GM19328 (cell line): ENCODE measurements around the gene PER3.

ENCODE experiments used
- ATAC-seq: cut with Tn5 transposase; IDR thresholded peaks from one replicate; pipeline ENCODE4 v1.9.1; 2021; ENCODE audit warnings: mild to moderate bottlenecking, moderate library complexity; ENCODE audit not compliant: unreplicated experiment

The PER3 gene

DNA sequence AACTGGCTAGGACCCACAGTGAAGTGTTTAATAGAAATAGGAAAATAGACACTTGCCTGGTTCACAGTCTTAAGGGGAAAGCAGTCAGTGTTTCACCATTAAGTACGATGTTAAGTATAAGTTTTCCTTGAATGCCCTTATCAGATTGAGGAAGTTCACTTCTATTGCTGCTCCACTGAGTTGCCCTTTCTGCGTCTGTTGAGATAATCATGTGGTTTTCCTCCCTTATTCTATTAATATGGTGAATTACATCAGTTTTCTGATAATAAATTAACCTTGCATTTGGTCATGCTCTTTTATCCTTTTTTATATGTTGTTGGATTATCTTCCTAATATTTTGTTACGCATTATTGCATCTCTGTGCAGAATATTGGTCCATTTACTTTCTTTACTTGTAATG is 47.4 kb downstream of the PER3 start:
- no peak for ATAC-seq

DNA sequence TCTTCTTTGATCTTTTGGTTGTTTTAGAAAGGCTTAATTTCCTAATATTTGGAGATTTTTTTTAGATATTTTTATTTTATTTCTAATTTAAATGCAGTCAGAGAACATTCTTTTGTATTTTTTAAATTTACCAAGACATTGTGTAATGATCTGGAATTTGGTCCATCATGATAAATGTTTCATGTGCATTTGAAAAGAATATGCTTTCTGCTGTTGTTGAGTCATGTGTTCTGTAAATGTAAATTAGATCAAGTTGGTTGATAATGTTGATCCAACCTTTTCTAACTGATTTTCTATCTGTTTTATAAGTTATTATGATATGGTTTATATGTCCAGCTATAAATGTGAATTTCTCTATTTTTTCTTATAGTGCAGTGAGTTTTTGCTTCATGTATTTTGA is 48.9 kb downstream of the PER3 start:
- no peak for ATAC-seq

DNA sequence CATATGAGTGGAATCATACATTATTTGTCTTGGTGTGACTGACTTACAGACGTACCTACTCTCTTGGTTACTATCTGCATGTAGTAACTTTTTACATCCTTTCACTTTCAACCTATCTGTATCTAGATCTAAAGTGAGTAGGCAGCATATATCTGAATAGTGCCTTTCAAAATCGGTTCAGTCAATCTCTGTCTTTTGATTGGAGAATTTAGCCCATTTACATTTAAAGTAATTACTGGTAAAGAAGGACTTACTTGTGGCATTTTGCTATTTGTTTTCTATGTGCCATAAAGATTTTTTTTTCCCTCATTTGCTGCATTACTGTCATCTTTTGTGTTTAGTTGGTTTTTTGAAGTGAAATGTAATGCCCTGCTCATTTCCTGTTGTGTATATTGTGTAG is 54.6 kb downstream of the PER3 start:
- no peak for ATAC-seq

DNA sequence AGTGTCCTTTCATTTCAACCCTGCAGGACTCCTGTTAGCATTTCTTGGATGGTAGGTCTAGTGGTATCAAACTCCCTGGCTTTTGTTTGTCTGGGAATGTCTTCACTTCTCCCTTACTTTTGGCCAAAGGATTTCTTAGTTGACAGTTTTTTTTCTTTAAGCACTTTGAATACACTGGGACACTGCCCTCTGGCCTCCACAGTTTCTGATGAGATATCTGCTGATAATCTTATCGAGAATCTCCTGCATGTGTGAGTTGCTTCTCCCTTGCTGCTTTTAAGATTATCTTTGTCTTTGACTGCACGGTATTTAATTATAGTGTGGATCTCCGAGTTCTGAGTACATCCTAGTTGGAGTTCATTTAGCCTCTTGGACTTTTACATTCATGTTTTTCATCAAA is 55.4 kb downstream of the PER3 start:
- no peak for ATAC-seq

DNA sequence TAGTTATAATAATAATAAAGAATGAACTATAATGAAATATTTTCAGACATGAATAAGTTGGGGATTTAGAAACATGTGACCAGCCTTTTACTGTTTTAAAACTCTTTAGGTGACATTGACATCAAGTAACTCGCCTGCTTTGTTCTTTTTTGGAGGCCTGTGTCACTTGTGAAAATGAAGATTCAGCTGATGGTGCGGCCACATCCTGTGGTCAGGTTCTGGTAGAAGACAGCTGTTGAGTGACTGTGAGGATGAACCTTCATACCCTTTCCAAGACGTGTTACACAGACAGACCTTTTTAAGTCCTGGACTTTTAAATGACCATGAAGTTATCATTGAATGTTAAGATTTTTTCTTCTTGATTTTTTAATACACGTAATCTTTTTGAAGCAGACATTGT is 58.4 kb downstream of the PER3 start:
- ATAC-seq, result no peak

DNA sequence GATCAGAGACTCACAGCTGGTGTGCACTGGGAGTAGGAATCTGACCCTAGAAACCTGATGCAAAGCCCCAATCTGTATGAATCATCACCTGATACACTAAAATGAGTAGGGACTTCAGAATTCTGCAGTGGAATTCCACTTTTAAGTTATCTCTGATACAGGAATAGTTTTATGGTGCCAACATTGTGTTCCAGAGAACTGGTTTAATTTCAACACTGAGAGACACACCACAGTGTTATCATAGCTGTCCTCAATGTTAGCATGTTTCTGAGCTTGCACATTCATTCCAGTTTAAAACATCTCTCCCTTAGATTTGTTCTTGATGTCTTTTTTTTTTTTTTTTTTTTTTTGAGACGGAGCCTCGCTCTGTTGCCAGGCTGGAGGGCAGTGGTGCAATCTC is 61.7 kb downstream of the PER3 start:
- ATAC-seq, result no peak

DNA sequence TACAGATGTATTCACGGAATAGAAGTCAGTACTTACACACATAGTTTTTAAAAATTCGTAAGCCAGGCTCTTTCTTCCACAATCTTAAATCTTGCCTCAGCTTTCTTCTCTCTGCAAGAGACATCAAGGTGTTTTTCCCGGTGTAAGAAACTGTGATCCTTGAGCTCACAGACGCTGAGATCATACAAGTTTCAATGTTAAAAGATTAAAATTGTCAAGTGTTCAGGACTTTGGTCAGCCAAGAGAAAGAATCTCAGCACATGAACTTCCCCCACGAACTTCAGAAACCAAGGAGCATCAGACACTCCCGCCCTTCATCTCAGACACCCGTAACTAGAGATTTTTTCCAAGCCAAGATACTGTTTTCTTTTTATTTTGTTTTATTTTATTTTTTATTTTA is 62.6 kb downstream of the PER3 start:
- no peak for ATAC-seq

DNA sequence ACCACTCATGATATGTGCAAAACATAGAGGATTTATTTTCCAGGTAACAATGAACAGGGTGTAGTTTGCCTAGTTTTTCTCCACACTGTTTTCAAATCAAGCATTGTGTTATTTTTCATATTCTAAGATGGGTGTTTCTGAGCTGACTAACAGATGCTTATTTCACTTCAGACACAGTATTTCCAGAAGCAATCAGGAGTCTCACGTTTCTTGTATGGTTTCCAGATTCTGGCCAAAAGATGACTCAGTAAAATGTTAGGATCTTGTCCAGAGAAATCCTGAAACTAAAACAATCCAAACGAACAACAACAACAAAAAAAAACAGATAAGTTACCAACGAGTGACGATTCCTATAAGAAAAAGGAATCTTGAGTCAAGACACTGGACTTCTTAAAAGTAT is 63.5 kb downstream of the PER3 start:
- ATAC-seq, result no peak

DNA sequence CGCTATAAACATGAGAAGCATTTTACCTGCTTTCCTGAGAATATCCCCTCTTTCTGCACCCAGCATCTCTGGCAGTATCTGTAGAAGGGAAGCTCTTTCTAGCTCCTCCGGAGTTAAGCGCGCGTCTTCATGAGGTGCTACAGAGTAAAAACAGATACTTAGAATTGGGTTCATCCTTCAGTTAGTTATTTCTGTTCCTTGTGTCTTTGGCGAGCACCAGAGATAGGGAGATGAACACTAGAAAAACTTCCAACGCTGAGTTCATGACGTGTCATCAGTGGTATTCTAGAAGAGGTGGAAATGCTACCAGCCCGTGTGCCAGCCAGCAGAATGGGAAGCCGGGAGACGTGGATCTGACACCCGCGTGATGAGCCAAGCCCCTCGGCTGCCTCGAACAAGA is 66.7 kb downstream of the PER3 start:
- no peak for ATAC-seq

DNA sequence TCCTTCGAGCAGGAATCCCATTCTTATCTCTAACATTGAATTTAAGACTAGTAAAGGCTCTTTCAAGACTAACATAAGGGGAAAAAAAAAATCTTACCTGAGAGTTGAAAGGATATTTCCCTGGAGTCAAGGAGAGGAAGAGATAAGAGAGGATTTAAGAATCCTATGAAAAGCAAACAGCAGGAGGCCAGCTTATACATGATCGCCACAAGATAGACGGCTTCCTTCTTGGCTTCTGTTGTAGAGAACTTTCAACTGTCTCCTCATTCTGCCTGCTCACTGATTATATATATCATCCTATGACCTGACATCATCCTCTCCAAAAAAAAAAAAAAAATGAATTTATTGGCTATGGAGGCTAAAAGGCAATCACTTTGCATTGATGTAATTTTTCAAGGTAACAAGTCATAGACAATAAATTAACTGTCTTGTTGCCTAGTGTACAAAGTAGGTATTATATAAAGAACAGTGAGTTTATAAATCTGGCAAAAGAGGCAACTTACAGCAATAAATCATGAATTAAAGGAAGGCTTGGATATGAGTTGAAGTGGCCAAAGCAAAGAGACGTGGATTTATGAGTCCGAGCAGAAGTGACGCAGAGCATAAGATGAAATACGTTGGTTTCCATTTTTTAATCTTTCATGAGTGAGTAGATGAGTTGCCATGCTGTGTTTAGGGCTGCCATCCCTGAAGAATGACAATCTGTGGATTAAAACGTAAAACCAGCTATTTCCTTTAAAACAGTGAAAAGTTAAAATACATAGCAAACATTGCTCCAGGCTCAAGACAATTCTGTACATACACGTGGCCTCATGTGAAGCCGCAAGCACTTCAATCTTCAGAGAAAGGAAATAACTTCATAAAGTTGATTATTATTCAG is 69.0 kb downstream of the PER3 start, which contains the start of gene UTS2:
TSS of gene UTS2 (minus strand) at position 262 of the 880 bp plus-strand sequence. CDS start at position 200, 62 bp downstream.
- ATAC-seq, result no peak

DNA sequence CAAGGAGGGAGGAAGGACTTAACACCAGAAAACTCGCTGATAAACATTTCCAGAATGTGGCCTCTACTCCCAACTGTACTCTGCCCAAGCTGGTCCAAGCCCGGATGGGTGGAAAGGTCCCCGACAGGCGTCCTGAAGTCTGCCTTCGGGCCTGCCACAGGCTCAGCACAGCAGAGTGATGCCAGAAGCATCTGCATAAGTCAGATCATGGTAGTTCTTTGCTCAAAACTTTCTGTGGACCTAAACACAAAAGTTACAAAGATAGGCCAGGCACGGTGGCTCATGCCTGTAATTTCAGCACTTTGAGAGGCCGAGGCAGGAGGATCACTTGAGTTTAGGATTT is 69.6 kb downstream of the PER3 start:
- no peak for ATAC-seq

DNA sequence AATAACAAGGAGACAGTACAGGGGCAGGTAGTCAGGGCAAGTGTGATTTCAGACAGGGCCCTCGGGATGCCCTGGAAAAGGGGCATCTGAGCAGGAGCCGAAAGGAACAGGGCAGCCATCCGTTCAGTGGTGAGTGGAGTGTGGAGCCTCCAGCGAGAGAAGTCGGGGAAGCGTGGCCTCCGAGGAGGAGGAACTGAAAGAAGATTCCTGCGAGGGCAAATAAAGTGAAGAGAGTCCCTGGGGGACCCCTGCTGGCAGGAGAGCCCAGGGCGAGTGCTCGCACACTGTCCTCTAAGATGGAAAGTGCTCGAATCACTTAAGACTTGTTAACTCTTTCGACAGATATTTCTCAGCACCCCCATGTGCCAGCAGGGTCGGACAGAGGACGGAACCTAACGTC is 72.3 kb downstream of the PER3 start:
- no peak for ATAC-seq

DNA sequence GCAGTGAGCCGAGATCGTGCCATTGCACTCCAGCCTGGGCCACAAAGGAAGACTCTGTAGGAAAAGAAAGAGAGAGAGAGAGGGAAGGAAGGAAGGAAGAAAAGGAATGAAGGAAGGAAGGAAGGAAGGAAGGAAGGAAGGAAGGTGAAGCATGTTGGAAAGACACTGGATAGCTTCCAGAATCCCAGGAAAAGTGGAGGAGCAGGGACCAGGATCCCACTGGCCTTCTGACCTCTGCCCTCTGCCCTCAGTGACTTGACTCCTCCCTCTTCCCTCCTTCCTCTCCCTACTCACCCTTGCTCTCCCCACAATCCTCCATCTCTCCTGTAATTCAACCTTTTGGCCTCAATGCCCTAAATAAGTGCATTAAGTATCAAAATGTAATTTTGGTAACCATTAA is 72.9 kb downstream of the PER3 start:
- ATAC-seq, result no peak

DNA sequence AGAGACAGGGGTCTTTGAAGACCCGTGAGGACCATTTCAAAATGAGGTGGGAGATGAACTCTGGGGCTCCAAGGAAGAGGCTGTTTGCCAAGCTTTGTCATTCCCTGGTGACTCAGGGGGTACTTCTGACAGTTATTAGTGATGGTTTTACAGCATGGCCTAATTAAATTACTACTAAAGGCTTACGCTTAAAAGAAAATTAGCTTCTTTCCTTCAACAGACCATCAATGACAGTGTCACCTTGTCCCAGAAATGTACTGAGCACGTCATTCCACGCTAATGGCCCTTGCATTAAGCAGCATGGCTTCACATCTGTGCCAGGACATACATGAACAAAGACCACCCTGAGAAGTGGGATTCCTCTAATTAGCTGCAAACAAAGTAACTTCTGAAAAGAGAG is 73.9 kb downstream of the PER3 start:
- no peak for ATAC-seq

DNA sequence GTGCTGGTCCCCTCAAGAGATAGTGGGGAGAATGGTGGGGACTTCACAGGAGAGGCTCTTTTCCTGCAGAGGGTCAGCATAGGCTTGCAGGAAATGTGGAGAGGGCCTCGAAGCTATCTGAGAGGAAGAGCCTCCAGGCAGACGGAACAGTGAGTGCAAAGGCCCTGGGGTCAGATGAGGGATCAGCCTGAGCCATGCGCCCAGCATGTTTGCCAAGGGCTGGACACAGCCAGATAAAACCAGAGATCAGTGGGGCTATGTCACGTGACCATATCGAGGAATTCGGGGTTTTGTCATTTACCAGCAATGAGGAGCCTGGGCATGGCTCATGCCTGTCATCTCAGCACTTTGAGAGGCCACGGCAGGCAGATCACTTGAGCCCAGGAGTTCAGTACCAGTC is 75.3 kb downstream of the PER3 start:
- no peak for ATAC-seq

DNA sequence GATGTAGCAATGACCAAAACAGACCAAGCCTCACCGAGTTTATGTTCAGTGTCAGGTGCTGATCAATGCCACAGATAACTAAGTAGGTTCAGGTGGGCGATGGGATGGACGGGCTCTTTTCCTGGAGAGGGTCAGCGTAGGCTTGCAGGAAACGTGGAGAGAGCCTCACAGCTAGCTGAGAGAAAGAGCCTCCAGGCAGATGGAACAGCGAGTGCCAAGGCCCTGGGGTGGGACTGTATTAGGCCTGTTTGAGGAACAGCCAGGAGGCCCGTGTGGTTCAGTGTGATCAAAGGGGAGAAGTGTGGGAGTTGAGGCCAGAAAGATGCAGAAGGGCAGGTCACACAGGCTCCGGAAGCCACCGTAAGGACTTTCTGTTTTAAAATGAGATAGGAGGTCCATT is 76.0 kb downstream of the PER3 start:
- no peak for ATAC-seq

DNA sequence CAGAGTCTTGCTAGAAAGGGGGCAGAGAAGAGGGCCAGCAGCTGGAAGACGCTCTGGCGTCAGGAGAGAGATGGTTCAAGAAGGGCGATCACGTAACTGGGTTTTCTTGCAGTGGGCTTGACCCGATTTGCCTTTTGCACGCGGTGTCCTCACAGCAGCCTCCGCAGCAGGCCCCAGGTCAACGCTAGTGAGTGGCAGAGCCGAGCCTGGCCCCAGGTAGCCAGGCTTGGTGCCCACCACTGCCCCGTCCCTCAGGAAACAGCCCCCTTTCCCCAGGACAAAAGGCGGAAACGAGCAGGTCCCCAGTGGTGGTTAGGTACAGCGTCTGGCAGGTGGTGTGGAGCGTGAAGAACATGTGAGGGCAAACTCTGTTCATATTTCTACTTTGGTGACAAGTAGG is 77.4 kb downstream of the PER3 start:
- no peak for ATAC-seq

DNA sequence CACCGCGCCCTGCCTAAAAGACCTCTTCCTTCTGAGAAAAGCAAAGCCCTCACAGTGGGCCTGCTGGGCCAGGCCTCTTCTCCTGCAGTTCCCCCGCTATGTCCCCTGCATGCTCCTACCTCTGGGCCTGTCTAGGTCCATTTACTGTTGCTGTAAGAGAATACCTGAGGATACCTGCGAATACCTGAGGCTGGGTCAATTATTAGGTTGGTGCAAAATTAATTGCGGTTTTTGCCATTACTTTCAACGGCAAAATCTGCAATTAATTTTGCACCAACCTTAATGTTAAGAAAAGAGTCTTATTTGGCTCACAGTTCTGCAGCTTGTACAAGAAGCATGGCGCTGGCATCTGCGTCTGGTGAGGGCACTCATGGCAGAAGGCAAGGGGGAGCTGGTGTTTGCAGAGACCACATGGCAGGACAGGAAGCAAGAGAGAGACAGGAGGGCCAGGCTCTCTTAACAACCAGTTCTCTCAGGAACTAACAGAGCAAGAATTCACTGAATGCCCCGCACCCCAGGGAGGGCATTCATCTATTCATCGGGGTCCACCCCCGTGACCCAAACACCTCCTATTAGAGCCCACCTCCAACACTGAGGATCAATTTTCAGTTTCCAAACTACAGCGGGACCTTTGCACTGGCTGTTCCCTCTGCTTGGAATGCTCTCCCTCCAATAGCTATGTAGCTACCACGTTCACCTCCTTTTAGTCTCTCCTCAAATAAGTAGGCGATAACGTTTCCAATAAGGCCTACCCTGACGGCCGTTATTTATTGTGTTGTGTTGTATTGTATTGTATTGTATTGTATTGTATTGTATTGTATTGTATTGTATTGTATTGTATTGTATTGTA is 78.3 kb downstream of the PER3 start:
- ATAC-seq, result no peak

DNA sequence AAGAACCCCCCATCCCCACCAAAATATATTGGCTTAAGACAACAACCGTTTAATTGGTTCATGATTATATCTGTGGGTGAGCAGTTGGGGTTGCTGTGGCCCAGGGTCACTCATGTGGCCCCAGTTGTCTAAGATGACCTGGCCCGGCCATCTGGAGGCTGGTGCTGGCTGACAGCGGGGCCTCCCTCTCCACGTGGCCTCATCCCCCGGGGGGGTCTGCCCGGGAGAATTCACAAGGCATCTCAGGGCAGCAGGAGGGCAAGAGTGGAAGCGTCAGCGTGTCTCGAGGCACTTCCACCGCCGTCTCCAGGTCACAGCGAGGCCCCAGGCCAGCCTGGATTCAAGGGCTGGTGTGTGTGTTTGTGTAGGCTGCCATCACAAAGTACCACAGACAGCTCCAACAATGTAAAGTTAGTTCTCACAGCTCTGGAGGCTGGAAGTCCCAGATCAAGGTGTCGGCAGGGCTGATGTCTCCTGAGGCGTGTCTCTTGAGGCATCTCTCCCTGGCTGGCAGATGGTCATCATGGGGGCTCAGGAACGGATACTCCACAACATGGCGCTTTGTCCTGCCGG is 79.8 kb downstream of the PER3 start:
- ATAC-seq, result no peak

DNA sequence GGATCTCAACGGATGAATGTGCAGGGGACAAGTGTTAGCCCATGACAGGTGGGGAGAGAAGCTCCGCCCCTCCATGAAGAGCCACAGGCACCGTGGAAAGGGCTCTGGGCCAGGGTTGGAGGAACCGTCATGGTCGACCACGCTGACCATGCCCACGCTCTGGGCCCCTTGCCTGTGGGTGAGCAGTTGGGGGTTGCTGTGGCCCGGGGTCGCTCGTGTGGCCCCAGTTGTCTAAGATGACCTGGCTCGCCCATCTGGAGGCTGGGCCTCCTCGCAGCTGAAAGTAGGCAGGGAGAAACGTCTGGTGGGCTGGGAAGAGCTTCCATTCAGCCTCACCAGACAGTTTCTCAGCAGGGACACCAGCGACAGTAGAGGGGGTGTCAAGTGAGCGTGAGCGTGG is 81.9 kb downstream of the PER3 start:
- ATAC-seq, result no peak

DNA sequence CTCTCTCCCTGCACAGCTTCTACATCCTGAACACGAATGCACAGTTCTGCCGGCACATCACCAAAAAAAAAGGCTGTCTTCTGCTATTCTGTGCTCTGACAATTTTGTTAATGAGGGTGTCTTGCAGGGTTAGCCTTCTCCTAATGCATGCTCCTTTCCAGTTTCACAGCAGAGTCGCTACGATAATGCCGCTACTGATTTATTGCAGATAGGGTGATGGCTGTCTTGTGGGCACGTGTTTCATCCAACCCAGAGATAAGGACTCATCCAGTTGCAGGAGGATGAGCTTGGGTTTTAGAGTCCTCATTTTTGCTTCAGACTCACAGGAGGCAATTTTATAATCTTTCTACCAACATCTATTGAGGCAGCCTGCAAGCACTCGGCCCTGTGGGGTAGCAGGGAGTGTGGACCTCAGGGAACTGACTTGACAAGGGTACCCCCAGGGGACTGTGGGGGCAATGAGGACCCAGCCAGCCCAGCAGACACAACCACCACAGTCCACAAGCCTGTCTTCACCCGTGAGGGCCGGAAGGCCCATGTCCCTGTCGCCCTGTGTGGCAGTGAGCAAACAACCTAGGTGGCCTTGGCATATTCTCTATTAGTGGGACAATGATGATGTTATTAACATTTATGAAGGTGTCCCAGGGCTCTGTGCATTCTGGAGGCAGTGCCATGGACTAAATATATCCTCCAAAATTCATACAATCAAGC is 84.1 kb downstream of the PER3 start:
- no peak for ATAC-seq
